Kasumi-1 (cell line): ENCODE results near the gene RNU11.
"Not testable (repeated sequence)": the region's sequence is repeated elsewhere in the genome, so short reads cannot be mapped to it uniquely, and the experiment has no call there.

ENCODE experiments used
- DNase-seq, 2 experiments: peaks; one replicate each; lab custom pipeline; 2025; lab: John Stamatoyannopoulos, UW

The RNU11 gene

GRCh38 chr1:28648474-28649198, at the start of gene RNU11:
TSS of gene RNU11 (plus strand) at chr1:28648600.
- peak; percentile 96 to 97 for DNase-seq

DNA sequence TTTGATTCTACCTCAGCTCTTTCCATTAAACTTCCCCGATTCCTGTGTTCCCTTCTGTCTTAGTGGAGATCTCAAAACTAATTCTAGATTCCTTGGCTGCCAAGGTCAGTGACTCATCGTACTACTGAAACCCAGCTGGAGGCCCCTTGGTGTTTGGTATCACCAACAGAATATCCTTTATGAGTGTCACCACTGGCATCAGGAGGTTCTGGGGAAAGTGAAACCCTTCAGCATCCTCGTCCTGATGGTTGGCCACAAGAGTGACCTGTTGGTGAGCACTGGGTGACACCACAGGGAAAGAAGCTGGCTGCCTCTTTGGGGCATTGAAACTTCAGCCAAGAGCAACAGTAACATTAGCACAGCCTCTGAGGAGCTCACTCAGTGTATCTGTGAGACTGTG, 46.7 kb upstream of the RNU11 start:
- DNase-seq = no peak

DNA sequence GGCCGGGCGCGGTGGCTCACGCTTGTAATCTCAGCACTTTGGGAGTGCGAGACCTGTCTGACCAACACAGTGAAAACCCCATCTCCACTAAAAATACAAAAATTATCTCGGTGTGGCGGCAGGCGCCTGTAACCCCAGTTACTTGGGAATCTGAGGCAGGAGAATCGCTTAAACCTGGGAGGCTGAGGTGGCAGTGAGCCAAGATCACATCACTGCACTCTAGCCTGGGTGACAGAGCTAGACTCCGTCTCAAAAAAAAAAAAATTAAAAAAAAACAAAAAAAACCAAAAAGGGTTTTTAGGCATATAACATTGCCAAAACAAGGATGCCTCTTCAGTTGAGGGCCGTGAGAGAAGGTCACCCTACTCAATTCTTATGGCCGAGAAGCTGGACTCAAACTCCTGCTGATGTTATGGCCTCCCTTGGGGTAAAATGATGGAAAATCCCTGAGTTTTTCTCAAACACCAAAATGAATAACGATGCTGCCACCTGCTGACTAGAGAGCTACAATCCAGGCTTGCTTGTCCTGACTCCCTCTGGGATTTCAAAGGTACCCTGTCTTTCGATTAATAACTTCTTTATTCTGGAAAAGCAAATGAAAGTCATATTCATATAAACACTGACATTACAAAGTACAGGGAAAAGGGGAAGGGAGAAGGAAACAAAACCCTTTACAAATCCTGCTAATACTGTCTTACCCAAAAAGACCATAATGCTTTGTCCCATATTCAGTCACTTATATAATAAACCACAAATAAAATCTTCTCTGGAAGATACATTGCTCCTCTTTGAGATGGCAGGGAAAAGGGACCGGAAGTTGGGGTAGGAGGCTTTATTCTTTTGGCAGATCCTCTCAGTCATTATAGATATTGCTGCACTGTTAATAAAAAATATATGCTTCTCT, 45.6 kb upstream of the RNU11 start:
- peak; percentile 73 to 88 for DNase-seq

DNA sequence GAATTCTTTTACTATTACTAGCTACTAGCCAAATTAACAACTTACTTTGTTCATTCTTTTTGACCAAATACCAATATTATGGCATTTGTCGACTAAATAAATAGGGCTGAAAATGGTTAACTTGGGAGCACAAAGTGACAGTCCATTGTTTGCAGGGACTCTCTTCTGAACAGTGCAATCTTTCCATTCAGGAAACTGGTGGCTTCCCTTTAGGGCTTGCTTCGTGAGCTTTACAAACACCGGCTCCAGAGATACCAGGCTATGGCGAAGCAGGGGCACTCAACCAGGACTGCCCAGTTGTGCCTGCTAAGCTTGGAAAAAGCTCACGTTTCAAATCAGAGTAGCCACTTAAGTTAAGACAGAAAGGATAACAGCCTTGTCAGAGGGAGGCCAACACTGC, 44.0 kb upstream of the RNU11 start:
- DNase-seq = no peak

DNA sequence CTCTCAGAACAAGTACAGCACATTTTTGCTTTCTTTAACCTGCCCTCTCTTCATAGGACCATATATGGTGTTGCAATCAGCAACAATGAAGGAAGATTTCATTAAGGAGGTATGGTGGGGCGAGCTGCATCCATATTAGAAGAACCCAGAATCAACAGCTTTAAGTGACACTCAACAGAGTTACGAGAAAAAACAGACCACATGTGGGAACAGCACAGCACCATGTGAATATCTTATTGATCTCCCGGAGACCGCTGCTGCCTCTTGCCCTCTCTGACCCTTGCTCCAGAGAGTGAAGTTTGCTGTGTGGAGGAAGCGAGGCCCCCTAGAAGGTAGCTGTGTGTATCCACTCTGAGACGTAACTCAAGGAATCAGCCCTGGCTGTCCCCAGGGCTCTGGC, 43.4 kb upstream of the RNU11 start:
- no peak for DNase-seq

DNA sequence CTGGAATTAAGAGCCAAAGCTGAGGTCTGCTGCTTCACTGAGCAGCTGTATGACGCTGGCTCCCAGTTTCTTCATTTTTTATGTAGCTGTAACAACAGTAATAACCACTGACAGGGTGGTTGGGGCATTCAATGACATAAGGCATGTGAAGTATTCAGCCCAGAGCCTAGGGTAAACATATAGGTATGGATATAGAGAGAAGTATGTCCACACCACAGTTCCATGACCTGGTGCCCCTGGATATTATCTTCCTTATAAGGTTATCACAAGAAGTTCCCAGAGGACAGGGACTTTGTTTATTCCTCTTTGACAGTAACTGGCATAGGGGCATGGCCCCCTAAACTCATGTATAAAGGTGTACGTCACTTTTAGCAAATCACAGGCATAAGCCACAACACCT, 41.6 kb upstream of the RNU11 start:
- no peak for DNase-seq

DNA sequence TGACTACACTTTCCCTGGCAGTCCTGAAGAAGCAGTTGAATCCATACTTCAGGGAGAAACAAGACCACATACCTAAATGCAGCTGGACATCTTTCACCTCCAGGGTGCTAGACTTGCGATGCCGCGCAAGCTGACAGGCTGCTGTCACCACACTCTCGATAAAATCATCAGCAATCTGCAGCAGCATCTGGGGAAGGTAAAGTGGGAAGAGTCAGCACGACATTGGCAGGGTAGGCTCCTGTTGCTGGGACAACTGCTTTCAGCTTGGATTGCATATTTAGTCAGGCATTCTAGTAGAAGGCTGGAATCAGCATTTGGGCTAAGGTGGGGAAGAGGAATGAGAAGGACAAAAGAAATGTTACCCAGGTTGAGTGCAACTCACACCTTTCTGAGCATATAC, 35.2 kb upstream of the RNU11 start:
- no peak for DNase-seq

DNA sequence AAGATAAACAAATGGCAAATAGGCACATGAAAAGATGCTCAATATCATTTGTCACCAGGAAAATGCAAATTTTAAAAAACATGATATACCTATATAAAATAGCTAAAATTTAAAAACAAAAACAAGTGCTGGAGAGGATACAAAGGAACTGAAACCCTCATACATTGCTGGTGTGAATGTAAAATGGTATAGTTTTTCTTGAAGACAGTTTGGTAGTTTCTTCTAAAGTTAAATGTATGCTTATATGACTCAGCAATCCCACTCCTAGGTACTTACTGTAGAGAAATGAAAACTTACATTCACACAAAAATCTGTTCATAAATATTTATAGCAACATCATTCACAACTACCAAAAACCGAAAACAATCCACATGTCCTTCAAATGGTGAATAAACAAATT, 16.7 kb upstream of the RNU11 start:
- no peak for DNase-seq

- DNase-seq = no peak
These were observed 15.8 kb upstream of the RNU11 start for GRCh38 chr1:28632560-28632959.

- peak; percentile 66 to 74 for DNase-seq
These were observed 7.6 kb upstream of the RNU11 start for GRCh38 chr1:28640766-28641165.

- DNase-seq = peak; percentile 64 to 70
These were observed 6.1 kb upstream of the RNU11 start for GRCh38 chr1:28642056-28642846.

- DNase-seq = peak; percentile 91 to 93
These were observed 5.4 kb upstream of the RNU11 start, which contains the start of gene TAF12 for GRCh38 chr1:28642847-28643635. TSS of gene TAF12 (minus strand) at chr1:28643067. CDS start at chr1:28622081, 20,986 bp downstream.

GRCh38 chr1:28644494-28644893, 3.9 kb upstream of the RNU11 start:
- no peak for DNase-seq

DNA sequence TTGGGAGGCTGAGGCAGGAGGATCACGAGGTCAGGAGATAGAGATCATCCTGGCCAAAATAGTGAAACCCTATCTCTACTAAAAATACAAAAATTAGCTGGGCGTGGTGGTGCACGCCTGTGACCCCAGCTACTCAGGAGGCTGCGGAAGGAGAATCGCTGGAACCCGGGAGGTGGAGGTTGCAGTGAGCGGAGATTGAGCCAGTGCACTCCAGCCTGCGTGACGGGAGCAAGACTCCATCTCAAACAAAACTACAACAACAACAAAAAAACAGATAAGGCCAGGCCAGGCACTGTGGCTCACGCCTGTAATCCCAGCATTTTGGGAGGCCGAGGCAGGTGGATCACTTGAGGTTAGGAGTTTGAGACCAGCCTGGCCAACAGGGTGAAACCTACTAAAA, 3.0 kb upstream of the RNU11 start:
- DNase-seq = not testable (repeated sequence)

GRCh38 chr1:28646040-28646439, 2.4 kb upstream of the RNU11 start:
- DNase-seq = no peak

DNA sequence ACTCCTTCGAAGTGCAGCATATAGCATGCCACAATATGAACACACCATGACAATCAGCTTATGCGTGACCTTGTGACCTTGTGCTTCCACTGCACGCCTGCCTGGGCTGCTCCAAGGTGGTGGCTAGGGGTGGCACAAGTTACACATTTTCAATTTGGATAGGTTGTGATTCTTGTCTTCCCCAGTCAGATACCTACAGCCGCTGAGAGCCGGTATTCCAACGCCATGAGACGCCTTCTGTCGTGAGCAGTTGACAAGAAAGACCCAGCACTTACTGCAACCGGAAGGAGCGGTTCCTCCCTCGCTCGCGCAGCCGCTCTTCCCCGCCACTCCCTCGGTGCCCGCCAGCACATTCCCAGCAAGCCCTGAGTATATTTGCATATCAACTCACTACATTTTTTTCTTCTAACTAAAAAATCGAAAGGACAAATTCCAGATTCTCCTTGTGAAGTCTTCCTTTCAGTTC, 359 bp upstream of the RNU11 start:
- DNase-seq = peak; percentile 93 to 96

DNA sequence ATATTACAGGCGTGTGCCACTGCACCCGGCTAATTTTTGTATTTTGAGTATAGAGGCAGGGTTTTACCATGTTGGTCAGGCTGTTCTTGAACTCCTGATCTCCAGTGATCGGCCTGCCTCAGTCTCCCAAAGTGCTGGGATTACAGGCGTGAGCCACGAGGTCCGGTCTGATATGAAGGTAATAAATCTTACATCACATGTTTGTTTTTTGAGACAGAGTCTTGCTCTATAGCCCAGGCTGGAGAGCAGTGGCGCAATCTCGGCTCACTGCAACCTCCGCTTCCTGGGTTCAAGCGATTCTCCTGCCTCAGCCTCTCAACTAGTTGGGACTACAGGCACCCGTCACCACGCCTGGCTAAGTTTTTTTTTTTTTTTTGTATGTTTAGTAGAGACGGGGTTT, 4.7 kb downstream of the RNU11 start:
- not testable (repeated sequence) for DNase-seq

GRCh38 chr1:28653870-28654269, 5.5 kb downstream of the RNU11 start:
- not testable (repeated sequence) for DNase-seq

- DNase-seq = not testable (repeated sequence)
These were observed 7.3 kb downstream of the RNU11 start for GRCh38 chr1:28655448-28656311.

DNA sequence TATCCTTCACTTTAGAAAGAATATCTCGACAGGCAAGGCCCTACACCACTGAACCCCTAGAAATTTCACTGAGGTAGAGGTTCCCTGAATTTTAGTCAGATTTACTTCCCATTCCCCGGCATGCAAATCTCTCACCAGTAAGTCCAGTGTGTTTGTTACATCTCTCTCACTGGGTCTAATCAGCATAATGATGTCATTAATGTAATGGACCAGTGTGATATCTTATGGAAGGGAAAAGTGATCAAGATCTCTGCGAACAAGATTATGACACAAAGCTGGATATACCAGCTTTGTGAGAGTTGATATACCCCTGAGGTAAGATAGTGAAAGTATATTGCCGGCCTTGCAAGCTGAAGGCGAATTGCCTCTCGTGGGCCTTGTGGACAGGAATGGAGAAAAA, 7.9 kb downstream of the RNU11 start:
- DNase-seq = no peak
